Dedifferentiated amniotic fluid mesenchymal stem cell (primary cell): Measurements from ENCODE around the gene FAM98A.

Source experiments
- DNase-seq: peaks from one replicate; pipeline ENCODE4 v3.0.0-alpha.2; 2016; ENCODE audit errors: extremely low spot score

FAM98A gene

GRCh38 chr2:33597026-33597425 lies 2.1 kb downstream of the FAM98A start:
- no peak for DNase-seq

- no peak for DNase-seq
Observed at GRCh38 chr2:33595385-33595784, 3.7 kb downstream of the FAM98A start.

GRCh38 chr2:33589444-33589843 lies 9.7 kb downstream of the FAM98A start:
- no peak for DNase-seq

GRCh38 chr2:33588232-33588631 lies 10.9 kb downstream of the FAM98A start:
- peak; percentile 43 for DNase-seq

- DNase-seq, result no peak
Observed at GRCh38 chr2:33586766-33587165, 12.3 kb downstream of the FAM98A start.

- peak; percentile 65 for DNase-seq
Observed at GRCh38 chr2:33583194-33583938, 15.7 kb downstream of the FAM98A start.

GRCh38 chr2:33581872-33582271 lies 17.2 kb downstream of the FAM98A start:
- no peak for DNase-seq

GRCh38 chr2:33579227-33579626 lies 19.9 kb downstream of the FAM98A start:
- no peak for DNase-seq

- no peak for DNase-seq
Observed at GRCh38 chr2:33577668-33578067, 21.4 kb downstream of the FAM98A start.

- no peak for DNase-seq
Observed at GRCh38 chr2:33577084-33577483, 22.0 kb downstream of the FAM98A start.

GRCh38 chr2:33573657-33574056 lies 25.4 kb downstream of the FAM98A start:
- no peak for DNase-seq

- no peak for DNase-seq
Observed at GRCh38 chr2:33570681-33571080, 28.4 kb downstream of the FAM98A start.

GRCh38 chr2:33561872-33562271 lies 37.2 kb downstream of the FAM98A start:
- no peak for DNase-seq

- no peak for DNase-seq
Observed at GRCh38 chr2:33560017-33560416, 39.1 kb downstream of the FAM98A start.

GRCh38 chr2:33559328-33559727 lies 39.8 kb downstream of the FAM98A start:
- no peak for DNase-seq

- DNase-seq, result no peak
Observed at GRCh38 chr2:33555681-33556080, 43.4 kb downstream of the FAM98A start.

- no peak for DNase-seq
Observed at GRCh38 chr2:33552758-33553461, 46.2 kb downstream of the FAM98A start.

GRCh38 chr2:33550206-33550605 lies 48.9 kb downstream of the FAM98A start:
- no peak for DNase-seq

- no peak for DNase-seq
Observed at GRCh38 chr2:33541243-33541642, 57.9 kb downstream of the FAM98A start.

GRCh38 chr2:33535421-33535820 lies 63.7 kb downstream of the FAM98A start:
- DNase-seq, result no peak
